BE2C (cell line): ENCODE measurements around the gene CLRN2. TPM values are rescaled to one million over a fixed set of nuclear protein-coding genes. Genes with fewer than 3 reads are reported as not detected.

ENCODE experiments used
- DNase-seq: peaks from one replicate; pipeline ENCODE4 v3.0.0-alpha.2; 2020
- H3K27me3 ChIP-seq: fragments of 250-450 bp; sonication (Bioruptor Pico); 2 replicates; pipeline ENCODE4 v1.5.1; 2020; ENCODE audit warnings: mild to moderate bottlenecking
- H3K36me3 ChIP-seq: fragments of 250-450 bp; sonication (Bioruptor Pico); 2 replicates; pipeline ENCODE4 v1.5.1; 2020; ENCODE audit warnings: mild to moderate bottlenecking
- H3K4me1 ChIP-seq: fragments of 250-450 bp; sonication (Bioruptor Pico); 2 replicates; pipeline ENCODE4 v1.5.1; 2020
- H3K4me3 ChIP-seq: 2 replicates; pipeline ENCODE4 v1.5.1; 2011; ENCODE audit warnings: low read depth, low read length
- H3K9me3 ChIP-seq: fragments of 250-450 bp; sonication (Bioruptor Pico); 2 replicates; pipeline ENCODE4 v1.5.1; 2020
- CTCF ChIP-seq: IDR thresholded peaks from 2 replicates; pipeline ENCODE4 v1.5.1; 2012; ENCODE audit warnings: mild to moderate bottlenecking, low read depth, low read length
- polyA plus RNA-seq: library from polyadenylated mRNA; unstranded; fragments of >200 nt; gene quantifications from one replicate; pipeline ENCODE4 v1.2.1, GENCODE V29; 2012; ENCODE audit warnings: low read depth, missing spikeins; ENCODE audit not compliant: insufficient read length, insufficient read depth

The CLRN2 gene
- polyA plus RNA-seq, result not detected

- Histone ChIP-seq H3K36me3 (peaks cover 6% of the 10 kb centered on the region), H3K27me3 (no peaks in the 10 kb centered on the region), H3K4me3 (no peak within 1 kb of the TSS), H3K4me1 (0 out of 2 replicates have a peak, but pooled peaks cover 3% of the 10 kb centered on the region), H3K9me3 (no peaks in the 10 kb centered on the region)
- DNase-seq, result no peak
- no peak for TF ChIP-seq CTCF
Measured at GRCh38 chr4:17514865-17515264, at the start of gene CLRN2. TSS of gene CLRN2 (plus strand) at chr4:17515165. CDS start at chr4:17515267, 102 bp downstream.

- no peaks in the 10 kb centered on the region for H3K36me3 ChIP-seq
- peak; percentile 51 for DNase-seq
- no peak overlapping the region for H3K4me3 ChIP-seq
- peak; percentile 62 for TF ChIP-seq CTCF
- H3K27me3 ChIP-seq, result no peaks in the 10 kb centered on the region; the same call in 1 of the 2 replicates
- peaks cover 3% of the 10 kb centered on the region; the same call in 1 of the 2 replicates for H3K4me1 ChIP-seq
- H3K9me3 ChIP-seq, result no peaks in the 10 kb centered on the region
Measured at GRCh38 chr4:17468619-17469221, 46.2 kb upstream of the CLRN2 start.

- Histone ChIP-seq H3K4me1 (peaks cover 3% of the 10 kb centered on the region; the same call in 1 of the 2 replicates), H3K9me3 (no peaks in the 10 kb centered on the region), H3K27me3 (no peaks in the 10 kb centered on the region; the same call in 1 of the 2 replicates), H3K4me3 (no peak overlapping the region), H3K36me3 (no peaks in the 10 kb centered on the region)
- TF ChIP-seq CTCF, result no peak
- no peak for DNase-seq
Measured at GRCh38 chr4:17469931-17470674, 44.9 kb upstream of the CLRN2 start.

- no peak for DNase-seq
- TF ChIP-seq CTCF, result no peak
Measured at GRCh38 chr4:17475481-17475880, 39.5 kb upstream of the CLRN2 start.

GRCh38 chr4:17476853-17477252 lies 38.1 kb upstream of the CLRN2 start:
- peaks cover 20% of the 10 kb centered on the region for H3K4me1 ChIP-seq
- no peak for TF ChIP-seq CTCF
- no peaks in the 10 kb centered on the region for H3K27me3 ChIP-seq
- no peak for DNase-seq
- H3K36me3 ChIP-seq, result peaks cover 3% of the 10 kb centered on the region
- no peak overlapping the region for H3K4me3 ChIP-seq
- H3K9me3 ChIP-seq, result 0 out of 2 replicates have a peak, but pooled peaks cover 2% of the 10 kb centered on the region

More at GRCh38 chr4:17475481-17475880, 39.5 kb upstream of the CLRN2 start:
- H3K4me3 ChIP-seq, result no peak overlapping the region
- no peaks in the 10 kb centered on the region for H3K36me3 ChIP-seq
- H3K9me3 ChIP-seq, result no peaks in the 10 kb centered on the region
- H3K27me3 ChIP-seq, result no peaks in the 10 kb centered on the region
- peaks cover 20% of the 10 kb centered on the region for H3K4me1 ChIP-seq
